Measurements from ENCODE around the gene NCOA3.

NCOA3 gene

DNA sequence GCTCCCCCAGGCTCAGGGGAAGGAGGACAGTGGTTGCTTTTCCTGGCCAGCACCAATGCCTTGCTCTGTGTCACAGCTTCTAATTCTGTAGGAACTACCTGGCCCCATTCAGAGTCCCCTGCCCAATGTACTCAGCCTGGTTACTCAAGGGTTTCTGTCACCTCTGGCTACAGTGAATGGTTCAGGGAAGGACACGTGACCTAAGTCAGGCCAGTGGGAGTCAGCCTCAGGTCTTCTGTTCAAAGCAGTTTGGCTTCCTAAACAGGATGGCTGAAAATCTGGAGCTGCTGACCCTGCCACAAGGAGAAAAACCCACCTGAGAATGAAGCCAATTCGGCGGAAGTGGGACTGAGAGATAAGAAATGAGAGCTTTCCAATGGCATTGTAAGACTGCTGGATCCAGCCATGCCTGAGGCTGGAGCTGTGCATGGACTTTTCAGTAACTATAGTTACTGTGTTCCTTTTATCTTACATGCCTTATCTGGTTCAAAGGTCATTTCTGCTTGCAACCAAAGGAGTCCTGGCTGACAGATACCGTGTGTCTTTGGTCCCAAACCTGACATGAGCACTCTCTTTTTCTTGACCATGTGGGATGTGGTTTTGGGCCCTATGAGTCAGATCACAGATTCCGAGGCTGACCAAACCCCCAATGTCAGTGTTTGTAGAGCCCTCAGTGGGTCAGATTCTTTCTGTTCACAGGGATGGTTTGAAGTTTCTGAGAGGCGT lies 179.3 kb downstream of the NCOA3 start:
- no peak for DNase-seq (ENCODE audit: low read depth)

- DNase-seq (ENCODE audit: low read depth): no peak
Observed at GRCh38 chr20:47682028-47682783, 180.5 kb downstream of the NCOA3 start.

- no peak for DNase-seq (ENCODE audit: low read depth)
Observed at GRCh38 chr20:47682916-47683315, 181.2 kb downstream of the NCOA3 start.

- no peak for DNase-seq (ENCODE audit: low read depth)
Observed at GRCh38 chr20:47684306-47685080, 182.8 kb downstream of the NCOA3 start.

DNA sequence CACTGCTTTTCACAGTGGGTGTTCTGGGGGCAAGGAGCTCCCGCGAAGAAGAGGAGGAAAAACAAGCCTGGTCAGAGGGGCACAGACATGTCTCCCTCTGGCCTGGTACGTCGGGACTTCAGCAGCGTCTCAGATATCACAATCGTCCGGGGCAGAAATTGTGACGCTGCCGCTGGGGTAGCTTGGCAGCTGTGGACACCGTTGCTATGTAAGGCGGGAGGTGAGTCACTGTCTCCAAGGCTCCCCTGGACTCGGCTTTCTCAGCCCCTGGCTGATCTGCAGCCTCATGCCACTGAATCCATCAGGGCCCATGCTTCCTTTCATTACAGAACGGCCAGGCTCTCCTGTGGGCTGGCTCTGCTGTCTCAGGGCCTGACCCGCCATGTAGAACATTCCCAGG lies 184.9 kb downstream of the NCOA3 start:
- no peak for DNase-seq (ENCODE audit: low read depth)

- no peak for DNase-seq (ENCODE audit: low read depth)
Observed at GRCh38 chr20:47687095-47687987, 185.7 kb downstream of the NCOA3 start.

GRCh38 chr20:47688385-47689381 lies 187.0 kb downstream of the NCOA3 start:
- no peak for DNase-seq (ENCODE audit: low read depth)

DNA sequence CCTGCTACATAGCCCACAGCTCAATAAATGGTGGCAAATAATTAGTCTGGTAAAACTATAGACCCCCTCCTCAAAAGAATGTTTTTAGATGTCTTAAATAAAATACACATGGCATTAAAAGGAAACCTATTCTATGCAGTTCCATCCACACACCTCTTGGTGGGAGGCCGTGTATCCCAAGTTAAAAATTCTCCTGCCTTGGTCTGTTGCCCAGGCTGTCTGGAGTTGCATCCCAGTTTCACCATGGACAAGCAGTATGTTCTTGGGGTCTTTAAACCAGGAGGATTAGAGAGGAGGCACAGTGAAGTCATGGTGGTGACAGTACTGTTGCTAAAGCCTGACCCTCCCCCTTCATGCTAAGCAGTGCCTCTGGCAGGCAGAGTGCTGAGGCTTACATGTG lies 188.0 kb downstream of the NCOA3 start:
- no peak for DNase-seq (ENCODE audit: low read depth)

GRCh38 chr20:47691625-47692024 lies 189.9 kb downstream of the NCOA3 start:
- peak; percentile 65 for DNase-seq (ENCODE audit: low read depth)

DNA sequence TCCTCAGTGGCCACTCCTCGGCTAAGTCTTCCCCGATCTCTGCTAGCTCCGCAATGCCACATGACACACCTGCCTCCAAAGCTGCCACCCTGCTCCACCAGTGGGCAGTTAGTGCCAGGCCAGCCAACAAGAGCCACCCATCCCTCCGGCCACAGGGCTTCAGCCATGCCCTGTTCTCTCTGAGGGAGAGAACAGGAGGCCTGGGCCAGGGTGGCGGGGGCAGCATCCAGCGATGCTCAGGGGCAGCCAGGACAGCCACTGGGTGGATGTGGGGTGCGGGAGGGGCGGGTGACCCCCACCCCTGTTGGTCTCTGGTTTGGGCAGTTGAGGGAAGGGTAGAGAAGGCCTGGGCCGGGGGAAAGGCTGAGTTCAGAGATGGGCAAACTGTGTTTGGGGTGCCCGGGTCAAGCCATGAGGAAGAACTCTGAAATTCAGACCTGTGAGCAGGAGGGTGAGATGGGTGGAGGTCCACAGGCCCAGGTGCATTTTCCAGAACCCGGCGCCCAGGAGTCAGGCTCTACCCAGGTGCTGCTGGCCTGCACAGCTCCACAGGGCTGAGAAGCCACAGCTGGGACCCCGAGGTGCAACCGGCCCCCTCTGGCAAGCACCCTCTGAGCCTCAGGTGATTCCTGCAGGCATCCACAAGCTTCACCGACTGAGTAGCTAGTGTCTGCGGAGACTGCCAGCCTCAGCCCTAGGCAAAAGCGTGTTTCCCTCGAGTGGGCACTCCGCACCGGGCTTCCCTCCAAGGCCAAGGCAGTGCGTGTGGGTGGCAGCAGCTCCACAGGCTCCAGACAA lies 192.5 kb downstream of the NCOA3 start:
- no peak for DNase-seq (ENCODE audit: low read depth)

DNA sequence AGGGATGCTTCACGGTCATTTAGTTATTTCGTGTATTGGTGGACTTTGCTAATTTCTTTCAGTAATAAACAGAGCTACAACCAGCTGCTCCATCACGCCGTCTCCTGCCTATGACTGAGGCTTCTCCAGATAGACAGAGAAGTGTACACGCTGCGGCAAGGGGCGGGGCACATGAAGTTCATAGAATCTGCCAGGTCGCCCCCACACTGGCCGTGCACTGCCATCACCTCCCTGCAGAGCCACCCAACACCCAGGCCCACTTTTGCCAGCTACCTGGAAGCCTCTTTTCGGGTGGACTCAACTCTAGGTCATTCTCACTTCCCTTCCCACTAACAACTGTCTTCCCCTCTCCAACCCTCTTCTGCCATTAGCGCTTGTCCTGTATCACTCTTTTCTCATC lies 195.2 kb downstream of the NCOA3 start:
- no peak for DNase-seq (ENCODE audit: low read depth)

DNA sequence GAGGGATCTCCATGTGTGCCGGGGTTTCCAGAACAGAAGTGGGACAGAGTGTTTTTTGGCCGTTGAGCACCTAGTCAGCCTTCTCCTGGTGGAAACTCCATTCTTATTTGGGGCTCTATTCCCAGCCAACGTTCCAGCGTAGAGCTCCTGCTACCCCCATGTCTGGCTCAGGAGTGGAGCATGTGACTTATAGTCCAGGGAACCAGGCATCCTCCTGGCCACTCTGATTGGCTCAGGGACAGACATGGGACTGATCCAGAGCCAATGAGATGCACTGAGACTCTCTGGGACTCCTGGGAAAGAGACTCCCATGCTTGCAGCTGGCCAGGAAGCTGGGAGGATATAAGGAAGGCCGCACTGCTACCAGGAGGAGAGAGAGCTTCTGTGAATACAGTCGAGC lies 196.5 kb downstream of the NCOA3 start:
- DNase-seq (ENCODE audit: low read depth): no peak

- DNase-seq (ENCODE audit: low read depth): no peak
Observed at GRCh38 chr20:47699818-47700217, 198.1 kb downstream of the NCOA3 start.

GRCh38 chr20:47700327-47700726 lies 198.6 kb downstream of the NCOA3 start:
- DNase-seq (ENCODE audit: low read depth): no peak

DNA sequence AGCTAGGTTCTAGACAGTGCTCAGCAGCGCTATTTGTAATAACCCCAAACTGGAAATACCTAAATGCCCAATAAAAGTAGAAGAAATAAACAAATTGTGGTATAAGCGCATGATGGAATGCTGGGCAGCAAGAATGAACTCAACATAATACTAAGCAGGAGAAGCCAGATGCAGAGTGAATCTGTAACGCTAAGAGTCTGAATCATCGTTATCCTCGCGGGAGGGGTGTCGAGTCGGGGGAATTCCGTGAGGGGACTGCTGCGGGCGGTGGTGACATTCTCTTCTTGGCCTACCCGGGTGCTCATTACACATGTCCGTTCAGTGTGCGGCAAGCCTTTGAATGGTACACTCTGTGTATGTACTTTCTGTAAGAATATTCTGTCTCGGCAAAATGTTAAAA lies 199.9 kb downstream of the NCOA3 start:
- DNase-seq (ENCODE audit: low read depth): no peak

- no peak for DNase-seq (ENCODE audit: low read depth)
Observed at GRCh38 chr20:47703748-47704147, 202.1 kb downstream of the NCOA3 start.

- no peak for DNase-seq (ENCODE audit: low read depth)
Observed at GRCh38 chr20:47704746-47705496, 203.2 kb downstream of the NCOA3 start.

DNA sequence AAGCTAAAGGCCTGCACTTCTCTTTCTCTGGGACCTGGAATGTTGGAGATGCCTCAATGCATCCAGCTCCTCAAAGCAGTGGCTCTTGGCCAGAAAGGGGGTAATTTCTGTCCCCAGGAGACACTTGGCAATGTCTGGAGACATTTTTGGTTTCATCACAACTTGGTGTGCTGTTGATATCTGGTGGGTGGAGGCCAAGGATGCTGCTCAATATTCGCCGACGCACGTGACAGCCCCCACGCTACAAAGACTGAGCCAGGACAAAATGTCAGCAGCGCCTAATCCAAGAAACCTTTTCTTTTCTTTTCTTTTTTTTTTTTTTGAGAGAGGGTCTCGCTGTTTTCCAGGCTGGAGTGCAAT lies 203.8 kb downstream of the NCOA3 start:
- DNase-seq (ENCODE audit: low read depth): no peak

DNA sequence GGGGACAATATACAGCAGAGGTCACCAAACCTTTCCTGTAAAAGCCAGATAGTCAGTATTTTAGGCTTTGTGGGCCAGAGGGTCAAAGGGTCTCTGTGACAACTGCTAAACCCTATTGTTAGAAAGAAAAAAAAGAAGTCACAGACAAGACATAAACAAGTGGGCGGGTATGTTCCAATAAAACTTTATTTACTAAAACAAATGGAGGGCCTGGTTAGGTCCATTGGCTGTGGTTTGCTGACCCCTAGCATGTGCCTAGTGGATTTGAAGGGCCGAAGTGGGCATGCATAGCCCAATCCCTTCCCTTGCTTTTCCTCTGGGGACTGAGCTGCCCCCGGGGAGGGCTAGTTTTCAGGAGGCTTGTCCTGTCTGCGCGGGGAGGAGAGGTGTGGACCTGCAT lies 204.7 kb downstream of the NCOA3 start:
- DNase-seq (ENCODE audit: low read depth): no peak
